Measurements from ENCODE around the gene NEDD4L.
"Not testable (repeated sequence)": the region's sequence is repeated elsewhere in the genome, so short reads cannot be mapped to it uniquely, and the experiment has no call there.

Gene NEDD4L

GRCh38 chr18:58264840-58265239 lies 220.8 kb downstream of the NEDD4L start:
- no peak for TF ChIP-seq CTCF (IDR thresholded peaks at IDR 0.05; ENCODE audit: extremely low read depth, missing control alignments)
- DNase-seq (ENCODE audit: low spot score): no peak

- DNase-seq (ENCODE audit: low spot score): not testable (repeated sequence)
Measured at GRCh38 chr18:58265489-58265888, 221.5 kb downstream of the NEDD4L start.

GRCh38 chr18:58266291-58266690 lies 222.3 kb downstream of the NEDD4L start:
- DNase-seq (ENCODE audit: low spot score): no peak
- TF ChIP-seq CTCF (IDR thresholded peaks at IDR 0.05; ENCODE audit: extremely low read depth, missing control alignments): no peak

GRCh38 chr18:58267493-58267892 lies 223.5 kb downstream of the NEDD4L start:
- DNase-seq (ENCODE audit: low spot score): no peak
- no peak for TF ChIP-seq CTCF (IDR thresholded peaks at IDR 0.05; ENCODE audit: extremely low read depth, missing control alignments)

GRCh38 chr18:58268849-58269248 lies 224.8 kb downstream of the NEDD4L start:
- no peak for DNase-seq (ENCODE audit: low spot score)
- TF ChIP-seq CTCF (IDR thresholded peaks at IDR 0.05; ENCODE audit: extremely low read depth, missing control alignments): no peak

- DNase-seq (ENCODE audit: low spot score): no peak
- TF ChIP-seq CTCF (IDR thresholded peaks at IDR 0.05; ENCODE audit: extremely low read depth, missing control alignments): no peak
Measured at GRCh38 chr18:58269931-58270330, 225.9 kb downstream of the NEDD4L start.

GRCh38 chr18:58270396-58270795 lies 226.4 kb downstream of the NEDD4L start:
- TF ChIP-seq CTCF (IDR thresholded peaks at IDR 0.05; ENCODE audit: extremely low read depth, missing control alignments): no peak
- DNase-seq (ENCODE audit: low spot score): no peak

GRCh38 chr18:58271770-58272169 lies 227.7 kb downstream of the NEDD4L start:
- DNase-seq (ENCODE audit: low spot score): no peak
- no peak for TF ChIP-seq CTCF (IDR thresholded peaks at IDR 0.05; ENCODE audit: extremely low read depth, missing control alignments)

Data from GM20000 (cell line).